K562 (cell line): ENCODE results near the gene UGT1A3. TPM values are rescaled to one million over a fixed set of nuclear protein-coding genes. Genes with fewer than 3 reads are reported as not detected.

Source experiments
- ATAC-seq: fragments of 200-7000 bp; cut with Tn5 transposase; 3 replicates; pipeline ENCODE4 v1.9.1; 2020; ENCODE audit warnings: moderate library complexity
- BruUV-seq: library from RNA; stranded (reverse); fragments of 400-500 nt; replicated peaks from 2 replicates; lab custom pipeline; 2021; lab: Mats Ljungman, UMichigan
- CTCF ChIA-PET: fragments of 300-600 bp; formaldehyde crosslinking; extraction: SDS; loops from one replicate; lab custom pipeline; 2021; ENCODE audit warnings: low intra/inter-chr PET ratio; lab: Yijun Ruan, JAX
- POLR2A ChIA-PET: fragments of 300-600, 350-650 bp; sonication (Branson Sonifier 250); formaldehyde crosslinking; extraction: SDS; loops from one replicate; lab custom pipeline; 2021; ENCODE audit warnings: antibody characterized with exemption, inconsistent platforms; lab: Yijun Ruan, JAX
- DNase-seq, 4 experiments: peaks; one replicate each; pipeline versions ENCODE4 v3.0.0 to v3.0.0-alpha.2; 2011 to 2018; ENCODE audit warnings: low spot score in 3 of 4, mixed read lengths in 3 of 4; ENCODE audit errors: extremely low read depth in 1 of 4
- FAIRE-seq: peaks from 2 replicates; lab custom pipeline; 2011; peaks lifted over from hg19 to GRCh38; lab: Jason Lieb, UNC
- H2AFZ ChIP-seq: 2 replicates; pipeline ENCODE4 v1.6.0; 2011; ENCODE audit warnings: low read depth, low read length, control low read depth, inconsistent platforms
- H3K27ac ChIP-seq: fragments of 200-600 bp; 3 replicates; pipeline ENCODE4 v1.8.0; 2011; ENCODE audit warnings: low read depth, mild to moderate bottlenecking, control low read depth, inconsistent platforms, low read length, moderate library complexity, mixed read lengths; ENCODE audit errors: extremely low read depth
- H3K27me3 ChIP-seq, 2 experiments: fragments of 300-600 bp in 1 of 2; 2 replicates in 1 of 2; 3 replicates in 1 of 2; pipeline versions ENCODE4 v1.6.0 to v1.8.0; 2011; ENCODE audit warnings: inconsistent platforms in 2 of 2, low read length in 2 of 2, mild to moderate bottlenecking in 1 of 2, mixed read lengths in 1 of 2, moderate library complexity in 1 of 2; ENCODE audit not compliant: control insufficient read depth in 2 of 2, insufficient read depth in 2 of 2
- H3K36me3 ChIP-seq: fragments of 300-600 bp; 3 replicates; pipeline ENCODE4 v1.8.0; 2011; ENCODE audit warnings: mild to moderate bottlenecking, low read length, inconsistent platforms; ENCODE audit not compliant: control insufficient read depth, insufficient read depth
- H3K4me1 ChIP-seq, 2 experiments: fragments of 200-600 bp in 1 of 2; replicated peaks in 1 of 2; 2 replicates in 1 of 2; 3 replicates in 1 of 2; pipeline versions ENCODE4 v1.5.1 to v1.8.0; 2011; ENCODE audit warnings: inconsistent platforms in 2 of 2, low read length in 2 of 2, mild to moderate bottlenecking in 1 of 2, mixed read lengths in 1 of 2, moderate library complexity in 1 of 2; ENCODE audit not compliant: control insufficient read depth in 2 of 2, insufficient read depth in 2 of 2
- H3K4me2 ChIP-seq: 2 replicates; pipeline ENCODE4 v1.6.1; 2011; ENCODE audit warnings: low read length, control low read depth, inconsistent platforms, mixed read lengths; ENCODE audit not compliant: insufficient read depth
- H3K4me3 ChIP-seq: fragments of 200-600 bp; sonication (generic), shearing (Covaris generic); 2 replicates; pipeline ENCODE4 v1.5.1; 2016; ENCODE audit warnings: control low read depth, inconsistent platforms
- H3K79me2 ChIP-seq: fragments of 200-600 bp; 3 replicates; pipeline ENCODE4 v1.8.0; 2011; ENCODE audit warnings: low read length, inconsistent platforms; ENCODE audit not compliant: control insufficient read depth, insufficient read depth
- H3K9ac ChIP-seq, 2 experiments: 2 replicates each; pipeline versions ENCODE4 v1.6.0 to v1.6.1; 2011; ENCODE audit warnings: low read depth in 2 of 2, low read length in 2 of 2, control low read depth in 1 of 2, inconsistent platforms in 1 of 2, mild to moderate bottlenecking in 1 of 2, mixed read lengths in 1 of 2; ENCODE audit not compliant: insufficient read depth in 1 of 2
- H3K9me1 ChIP-seq: one replicate; pipeline ENCODE4 v1.6.0; 2011; ENCODE audit warnings: inconsistent platforms, mild to moderate bottlenecking, low read length, moderate library complexity; ENCODE audit not compliant: control insufficient read depth, insufficient read depth
- H3K9me3 ChIP-seq: replicated peaks from 2 replicates; pipeline ENCODE4 v1.5.1; 2011; ENCODE audit warnings: low read depth, low read length, inconsistent platforms; ENCODE audit not compliant: control insufficient read depth, insufficient read depth
- H4K20me1 ChIP-seq: replicated peaks from 2 replicates; pipeline ENCODE4 v1.6.1; 2011; ENCODE audit warnings: low read length, inconsistent platforms, mixed read lengths; ENCODE audit not compliant: control insufficient read depth, insufficient read depth
- E2F1 ChIP-seq: sonication (generic); formaldehyde crosslinking; IDR thresholded peaks from 2 replicates; pipeline ENCODE4 v1.8.1; 2023; ENCODE audit warnings: mild to moderate bottlenecking, missing genetic modification reagents, moderate library complexity
- EGR1 ChIP-seq: fragments of 450-650 bp; conservative IDR thresholded peaks from 2 replicates; pipeline ENCODE4 v1.6.1; 2017; ENCODE audit warnings: mild to moderate bottlenecking
- HNRNPK ChIP-seq: fragments of 200-400 bp; formaldehyde crosslinking; IDR thresholded peaks from one replicate; pipeline ENCODE4 v1.6.1; 2018; ENCODE audit warnings: mild to moderate bottlenecking, low read depth, low read length; ENCODE audit not compliant: poor library complexity, severe bottlenecking
- HNRNPL ChIP-seq: fragments of 200-400 bp; formaldehyde crosslinking; IDR thresholded peaks from 2 replicates; pipeline ENCODE4 v1.6.1; 2017; ENCODE audit warnings: low read depth, mild to moderate bottlenecking, low read length
- HOMEZ ChIP-seq: fragments of 250-450 bp; sonication (Bioruptor Pico); IDR thresholded peaks from 2 replicates; pipeline ENCODE4 v1.4.0; 2020; ENCODE audit warnings: mild to moderate bottlenecking, moderate library complexity
- POLR2G ChIP-seq: fragments of 200-400 bp; formaldehyde crosslinking; IDR thresholded peaks from 2 replicates; pipeline ENCODE4 v1.6.1; 2017; ENCODE audit warnings: low read depth, mild to moderate bottlenecking, antibody characterized with exemption, low read length, moderate library complexity
- RREB1 ChIP-seq: fragments of 250-450 bp; sonication (Bioruptor Pico); IDR thresholded peaks from 2 replicates; pipeline ENCODE4 v1.4.0; 2020
- SAP30 ChIP-seq: fragments of 200-600 bp; sonication (generic); IDR thresholded peaks from 2 replicates; pipeline ENCODE4 v1.6.1; 2012; ENCODE audit warnings: borderline replicate concordance, low read depth, mild to moderate bottlenecking, moderate library complexity, low read length, control low read depth, inconsistent platforms; ENCODE audit not compliant: insufficient read depth, poor library complexity, severe bottlenecking
- TAF7 ChIP-seq: fragments of 450-650 bp; IDR thresholded peaks from 2 replicates; pipeline ENCODE4 v1.6.1; 2016; ENCODE audit warnings: missing genetic modification characterization, missing compliant biosample characterization
- ZBTB7A ChIP-seq: IDR thresholded peaks from 2 replicates; pipeline ENCODE4 v1.6.1; 2011; ENCODE audit warnings: low read depth, mild to moderate bottlenecking, low read length, moderate library complexity, borderline replicate concordance; ENCODE audit not compliant: control insufficient read depth
- ZNF165 ChIP-seq: fragments of 250-450 bp; sonication (Bioruptor Pico); IDR thresholded peaks from 2 replicates; pipeline ENCODE4 v1.4.0; 2020; ENCODE audit warnings: borderline replicate concordance
- ZNF584 ChIP-seq: fragments of 200-800 bp; sonication (Bioruptor generic); IDR thresholded peaks from 2 replicates; pipeline ENCODE4 v1.6.1; 2016; ENCODE audit warnings: low read depth, mild to moderate bottlenecking, missing genetic modification characterization, missing compliant biosample characterization
- ZNF77 ChIP-seq: fragments of 250-450 bp; sonication (Bioruptor Pico); IDR thresholded peaks from 2 replicates; pipeline ENCODE4 v1.5.0; 2020
- WGBS: fragments of 100-300 bp; shearing (Covaris generic); methylation state at CpG from one replicate; pipeline ENCODE4 v1.1.6; 2016; ENCODE audit warnings: low coverage, mixed read lengths; ENCODE audit not compliant: insufficient coverage; ENCODE audit errors: missing lambda C conversion rate; 5-methylcytosine and 5-hydroxymethylcytosine counted together
- in situ Hi-C: fragments of 300-500 bp; cut with MboI; formaldehyde crosslinking; loops from 4 replicates; pipeline ENCODE4 v1.15.0; 2018; ENCODE audit warnings: inconsistent platforms, mixed read lengths
- intact Hi-C: fragments of 100-400 bp; cut with micrococcal nuclease; formaldehyde crosslinking; loops from 2 replicates; pipeline ENCODE4 v1.14.2; 2022
- polyA plus RNA-seq, 8 experiments: library from polyadenylated mRNA; depleted of rRNA in 4 of 8; stranded (reverse) in 5 of 8; unstranded in 3 of 8; fragments of >200 nt; fragmentation: Nextera tagmentation in 2 of 8; fragmentation: Illumina TruSeq in 1 of 8; extraction: Ambion mirVana in 2 of 8; extraction: Trizol in 1 of 8; gene quantifications; 2 replicates each; pipeline versions ENCODE4 v1.2.1 to v1.2.3, GENCODE V29; 2011 to 2014; ENCODE audit warnings: inconsistent platforms in 1 of 8, missing spikeins in 1 of 8
- total RNA-seq, 7 experiments: library from RNA; depleted of rRNA in 6 of 7; stranded (reverse); fragments of >200 nt in 6 of 7; fragmentation: Illumina TruSeq in 2 of 7; extraction: Trizol in 2 of 7; gene quantifications; 2 replicates each; pipeline versions ENCODE4 v1.2.1 to v1.2.3, GENCODE V29; 2011 to 2021; ENCODE audit warnings: low replicate concordance in 1 of 7

UGT1A3 gene
- total and polyA plus RNA-seq, 9 of the 15 experiments (the other 6 are each of a cell fraction or from before 2014, with no cell fraction given): not detected

GRCh38 chr2:233756429-233757081 is 27.7 kb downstream of the UGT1A3 start:
- POLR2A ChIA-PET: no interaction called here
- no peak for FAIRE-seq
- WGBS: 1% methylated on average over 7 of the region's 7 CpGs
- TF ChIP-seq SAP30: no peak
- no peak for TF ChIP-seq E2F1 (CRISPR knock-in tag)
- TF ChIP-seq EGR1: no peak
- no peak for TF ChIP-seq ZNF165 (CRISPR knock-in tag)
- TF ChIP-seq HNRNPL: no peak
- no peak for TF ChIP-seq HOMEZ (CRISPR knock-in tag)
- TF ChIP-seq ZNF77 (CRISPR knock-in tag): no peak
- no peak for TF ChIP-seq TAF7
- no peak for TF ChIP-seq ZBTB7A
- no peak for TF ChIP-seq POLR2G
- TF ChIP-seq RREB1 (CRISPR knock-in tag): no peak
- no peak for TF ChIP-seq ZNF584
- TF ChIP-seq HNRNPK: no peak

More at GRCh38 chr2:233756429-233757081, 27.7 kb downstream of the UGT1A3 start:
- ATAC-seq: no peak
- Histone ChIP-seq H3K27ac (no peak overlapping the region), H3K9ac (no peak overlapping the region), H3K9me3 (no peaks in the 10 kb centered on the region), H3K4me1 (peaks cover 0 to 5% of the 10 kb centered on the region in 2 experiments; a peak in 2 of 5 replicates), H3K27me3 (peaks cover 0 to 17% of the 10 kb centered on the region in 2 experiments; a peak in 2 of 5 replicates), H3K36me3 (no peaks in the 10 kb centered on the region), H3K4me2 (no peak overlapping the region), H3K79me2 (no peaks in the 10 kb centered on the region), H3K4me3 (no peak overlapping the region), H4K20me1 (no peaks in the 10 kb centered on the region), H3K9me1 (no peaks in the 10 kb centered on the region), H2AFZ (no peak overlapping the region)
- no TSS peak for BruUV-seq
- CTCF ChIA-PET: no interaction called here
- no peak for DNase-seq
- in situ Hi-C loops: no loop called here
- intact Hi-C loops: no loop called here
